H1 (cell line): ENCODE measurements around the gene SEC61B. TPM values are rescaled to one million over a fixed set of nuclear protein-coding genes. Genes with fewer than 3 reads are reported as not detected.

Experiments used
- CTCF ChIA-PET: fragments of 300-600 bp; sonication (Branson Sonifier 250); formaldehyde crosslinking; loops from one replicate; lab custom pipeline; 2021; ENCODE audit not compliant: partially characterized antibody; lab: Charles Lee
- POLR2A ChIA-PET: fragments of 300-600 bp; sonication (Branson Sonifier 250); formaldehyde crosslinking; loops from one replicate; lab custom pipeline; 2021; ENCODE audit warnings: inconsistent platforms; ENCODE audit not compliant: partially characterized antibody; lab: Charles Lee
- DNase-seq, 2 experiments: peaks; one replicate each; pipeline versions ENCODE4 v3.0.0 to v3.0.0-alpha.2; 2010 to 2022; ENCODE audit warnings: low spot score in 2 of 2, low read depth in 1 of 2, mixed read lengths in 1 of 2
- FAIRE-seq: peaks from 2 replicates; lab custom pipeline; 2011; peaks lifted over from hg19 to GRCh38; lab: Jason Lieb, UNC
- H2AFZ ChIP-seq: 2 replicates; pipeline ENCODE4 v1.8.1; 2012; ENCODE audit warnings: low read length, inconsistent platforms
- H2AK5ac ChIP-seq: 2 replicates; pipeline ENCODE4 v1.6.1; 2013; ENCODE audit warnings: low read depth, low read length
- H2BK120ac ChIP-seq: replicated peaks from 2 replicates; pipeline ENCODE3; 2013; ENCODE audit warnings: low read depth, low read length, inconsistent platforms
- H2BK12ac ChIP-seq: 2 replicates; pipeline ENCODE4 v1.6.1; 2013; ENCODE audit warnings: low read depth, low read length
- H2BK15ac ChIP-seq: 2 replicates; pipeline ENCODE4 v1.6.1; 2013; ENCODE audit warnings: low read length
- H2BK20ac ChIP-seq: 2 replicates; pipeline ENCODE4 v1.6.1; 2013; ENCODE audit warnings: low read length
- H2BK5ac ChIP-seq: 2 replicates; pipeline ENCODE4 v1.6.1; 2013; ENCODE audit warnings: low read depth, low read length
- H3K14ac ChIP-seq: 2 replicates; pipeline ENCODE4 v1.6.1; 2013; ENCODE audit warnings: inconsistent platforms; ENCODE audit not compliant: insufficient read length
- H3K18ac ChIP-seq: 2 replicates; pipeline ENCODE4 v1.6.1; 2013; ENCODE audit warnings: low read length; ENCODE audit errors: extremely low read depth
- H3K23ac ChIP-seq: 2 replicates; pipeline ENCODE4 v1.6.1; 2013; ENCODE audit warnings: inconsistent platforms; ENCODE audit not compliant: insufficient read length
- H3K23me2 ChIP-seq: 2 replicates; pipeline ENCODE4 v1.6.1; 2013; ENCODE audit warnings: low read depth, low read length
- H3K27ac ChIP-seq: 2 replicates; pipeline ENCODE4 v1.6.1; 2011; ENCODE audit warnings: low read depth, low read length, inconsistent platforms
- H3K27me3 ChIP-seq, 4 experiments: replicated peaks in 1 of 4; 1 replicate in 1 of 4; 2 replicates in 3 of 4; pipeline versions ENCODE4 v1.6.1 to v1.8.1; 2011 to 2013; ENCODE audit warnings: low read length in 3 of 4, mild to moderate bottlenecking in 3 of 4, inconsistent platforms in 2 of 4, mixed read lengths in 2 of 4, moderate library complexity in 1 of 4; ENCODE audit not compliant: control insufficient read depth in 3 of 4, insufficient read depth in 3 of 4; ENCODE audit errors: extremely low read depth in 1 of 4
- H3K36me3 ChIP-seq, 4 experiments: 2 replicates each; pipeline versions ENCODE4 v1.6.1 to v1.8.1; 2011 to 2013; ENCODE audit warnings: mild to moderate bottlenecking in 4 of 4, low read length in 3 of 4, moderate library complexity in 2 of 4, control low read depth in 1 of 4, inconsistent platforms in 1 of 4; ENCODE audit not compliant: insufficient read depth in 4 of 4, control insufficient read depth in 2 of 4
- H3K4ac ChIP-seq: replicated peaks from 2 replicates; pipeline ENCODE3; 2013; ENCODE audit warnings: low read length, low read depth, mixed read lengths, inconsistent platforms; ENCODE audit not compliant: insufficient read length
- H3K4me1 ChIP-seq, 4 experiments: replicated peaks in 1 of 4; 1 replicate in 1 of 4; 2 replicates in 3 of 4; pipeline versions ENCODE4 v1.6.1 to v1.8.1; 2011 to 2013; ENCODE audit warnings: low read length in 3 of 4, inconsistent platforms in 2 of 4, mixed read lengths in 1 of 4; ENCODE audit not compliant: insufficient read depth in 4 of 4, control insufficient read depth in 3 of 4
- H3K4me2 ChIP-seq, 2 experiments: 2 replicates each; pipeline versions ENCODE4 v1.6.1 to v1.8.1; 2011 to 2013; ENCODE audit warnings: low read depth in 2 of 2, low read length in 2 of 2, control low read depth in 1 of 2, inconsistent platforms in 1 of 2, mild to moderate bottlenecking in 1 of 2; ENCODE audit not compliant: insufficient read depth in 1 of 2
- H3K4me3 ChIP-seq, 4 experiments: fragments of 200-600, 300-600 bp in 1 of 4; sonication (generic), shearing (Covaris generic), sonication (Bioruptor Twin) in 1 of 4; 2 replicates each; pipeline versions ENCODE4 v1.5.1 to v1.8.1; 2011 to 2016; ENCODE audit warnings: low read length in 4 of 4, low read depth in 3 of 4, control low read depth in 2 of 4, inconsistent platforms in 2 of 4, mild to moderate bottlenecking in 2 of 4, mixed read lengths in 1 of 4, moderate library complexity in 1 of 4; ENCODE audit not compliant: insufficient read depth in 2 of 4; ENCODE audit errors: extremely low read depth in 1 of 4
- H3K56ac ChIP-seq: replicated peaks from 2 replicates; pipeline ENCODE3; 2013; ENCODE audit warnings: low read depth, mild to moderate bottlenecking, mixed read lengths, low read length, inconsistent platforms; ENCODE audit not compliant: insufficient read length
- H3K79me1 ChIP-seq: 2 replicates; pipeline ENCODE4 v1.6.1; 2013; ENCODE audit warnings: low read depth, low read length, control low read depth
- H3K79me2 ChIP-seq, 2 experiments: 2 replicates each; pipeline versions ENCODE4 v1.6.1 to v1.8.1; 2012 to 2013; ENCODE audit warnings: low read length in 2 of 2, mild to moderate bottlenecking in 2 of 2, inconsistent platforms in 1 of 2; ENCODE audit not compliant: insufficient read depth in 2 of 2, control insufficient read depth in 1 of 2
- H3K9ac ChIP-seq, 4 experiments: replicated peaks in 1 of 4; 1 replicate in 1 of 4; 2 replicates in 3 of 4; pipeline versions ENCODE4 v1.6.1 to v1.8.1; 2011 to 2013; ENCODE audit warnings: low read depth in 3 of 4, low read length in 3 of 4, control low read depth in 2 of 4, mild to moderate bottlenecking in 2 of 4, moderate library complexity in 2 of 4, inconsistent platforms in 1 of 4; ENCODE audit errors: extremely low read depth in 1 of 4
- H3K9me3 ChIP-seq, 2 experiments: 2 replicates each; pipeline versions ENCODE4 v1.6.1 to v1.8.1; 2012 to 2013; ENCODE audit warnings: mild to moderate bottlenecking in 2 of 2, moderate library complexity in 2 of 2, control low read depth in 1 of 2, inconsistent platforms in 1 of 2, low read depth in 1 of 2, low read length in 1 of 2, mixed read lengths in 1 of 2; ENCODE audit not compliant: insufficient read depth in 2 of 2
- H4K20me1 ChIP-seq, 2 experiments: replicated peaks in 1 of 2; 2 replicates each; pipeline versions ENCODE3 to v1.8.1; 2011 to 2013; ENCODE audit warnings: inconsistent platforms in 2 of 2, low read length in 2 of 2, mild to moderate bottlenecking in 1 of 2; ENCODE audit not compliant: insufficient read depth in 2 of 2, control insufficient read depth in 1 of 2
- H4K5ac ChIP-seq: 2 replicates; pipeline ENCODE4 v1.6.1; 2013; ENCODE audit warnings: low read length, low read depth, mixed read lengths, inconsistent platforms; ENCODE audit not compliant: insufficient read length
- H4K8ac ChIP-seq: 2 replicates; pipeline ENCODE4 v1.8.0; 2013; ENCODE audit warnings: mild to moderate bottlenecking, moderate library complexity, low read length, inconsistent platforms; ENCODE audit not compliant: insufficient read depth; ENCODE audit errors: extremely low read depth
- H4K91ac ChIP-seq: replicated peaks from 2 replicates; pipeline ENCODE3; 2013; ENCODE audit warnings: low read length, mixed read lengths, inconsistent platforms; ENCODE audit not compliant: insufficient read length
- ASH2L ChIP-seq: fragments of 200-600, 300-600 bp; sonication (generic); IDR thresholded peaks from one replicate; pipeline ENCODE4 v1.7.1; 2017; ENCODE audit warnings: low read length
- MAFK ChIP-seq: IDR thresholded peaks from 2 replicates; pipeline ENCODE4 v1.6.1; 2012; ENCODE audit warnings: low read depth, mild to moderate bottlenecking, improper control_type of control experiment, low read length
- POU5F1 ChIP-seq: IDR thresholded peaks from 2 replicates; pipeline ENCODE4 v1.6.1; 2011; ENCODE audit warnings: low read depth, mild to moderate bottlenecking, low read length, moderate library complexity
- RBBP5 ChIP-seq: IDR thresholded peaks from 2 replicates; pipeline ENCODE4 v1.7.1; 2012; ENCODE audit warnings: low read depth, mild to moderate bottlenecking, inconsistent platforms, low read length, moderate library complexity, borderline replicate concordance
- RFX5 ChIP-seq: IDR thresholded peaks from 2 replicates; pipeline ENCODE4 v1.6.1; 2011; ENCODE audit warnings: low read depth, low read length, improper control_type of control experiment, borderline replicate concordance
- TBP ChIP-seq: IDR thresholded peaks from 2 replicates; pipeline ENCODE4 v1.6.1; 2011; ENCODE audit warnings: low read depth, low read length, improper control_type of control experiment
- YY1 ChIP-seq: IDR thresholded peaks from 2 replicates; pipeline ENCODE4 v1.6.1; 2011; ENCODE audit warnings: low read depth, mild to moderate bottlenecking, low read length
- WGBS, 2 experiments: shearing (Covaris generic) in 1 of 2; methylation state at CpG; one replicate each; pipeline versions ENCODE4 v1.1.6 to v1.1.7; 2013 to 2015; ENCODE audit warnings: low lambda C conversion rate in 2 of 2, mixed read lengths in 2 of 2, inconsistent platforms in 1 of 2, low coverage in 1 of 2, missing lambda C conversion rate in 1 of 2; ENCODE audit not compliant: insufficient replicate concordance in 2 of 2, insufficient coverage in 1 of 2, insufficient read length in 1 of 2; ENCODE audit errors: extremely low coverage in 1 of 2, missing lambda C conversion rate in 1 of 2; 5-methylcytosine and 5-hydroxymethylcytosine counted together
- polyA plus RNA-seq, 7 experiments: library from polyadenylated mRNA; depleted of rRNA in 3 of 7; stranded (reverse) in 5 of 7; unstranded in 2 of 7; fragments of >200 nt in 5 of 7; fragments of 200-250 nt in 2 of 7; gene quantifications; 1 replicate in 5 of 7; 2 replicates in 1 of 7; 4 replicates in 1 of 7; pipeline versions ENCODE4 v1.2.1 to v1.2.3, GENCODE V29; 2011 to 2013; ENCODE audit warnings: missing spikeins in 2 of 7, mixed read lengths in 2 of 7
- total RNA-seq: library from RNA; stranded (reverse); fragmentation: NEBNext Ultra II Directional; extraction: Animal tissue kit (Norgen Biotek cat#: 25700); gene quantifications from 2 replicates; pipeline ENCODE4 v1.2.1, GENCODE V29; 2021

SEC61B gene
- total and polyA plus RNA-seq, 2 of the 8 experiments (the other 6 are each of a cell fraction or from before 2014, with no cell fraction given), result 155 to 379 TPM

DNA sequence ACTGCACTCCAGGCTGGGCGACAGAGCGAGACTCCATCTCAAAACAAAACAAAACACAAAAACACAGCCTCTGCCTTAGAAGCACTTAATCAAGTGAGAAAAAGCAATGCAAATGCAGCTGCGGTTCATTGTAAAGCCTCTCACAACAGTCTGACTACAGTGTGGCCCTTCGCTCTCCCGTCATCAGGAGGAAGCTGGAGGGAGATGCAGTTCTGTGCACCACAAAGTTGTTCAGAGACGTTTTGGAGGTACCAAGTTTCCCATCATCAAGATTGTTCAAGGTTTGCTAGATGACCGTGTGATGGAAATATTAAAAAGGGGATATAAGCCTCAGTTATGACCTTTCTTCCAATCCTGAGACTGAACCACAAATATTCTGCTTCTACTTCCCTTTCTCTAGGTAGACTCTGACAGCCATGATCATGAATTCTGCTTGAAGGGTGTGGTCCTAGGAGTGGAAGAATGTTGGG is 40.9 kb downstream of the SEC61B start:
- no peak for FAIRE-seq
- CTCF ChIA-PET, result interaction anchor here (0.6 to 1.5 kb wide), 4 partner anchors 30 to 662 kb away, joined by 3 read pairs; no protein-coding TSS in a partner anchor

More for the DNA sequence above, 40.9 kb downstream of the SEC61B start:
- Histone ChIP-seq H2AK5ac (no peak overlapping the region), H2BK12ac (no peak overlapping the region), H2BK20ac (no peak overlapping the region), H3K9ac (no peak overlapping the region), H3K27ac (no peak overlapping the region), H4K20me1 (no peaks in the 10 kb centered on the region), H3K4me2 (no peak overlapping the region), H3K4ac (no peak overlapping the region), H3K14ac (no peak overlapping the region), H4K8ac (no peak overlapping the region), H2AFZ (no peak overlapping the region), H3K56ac (no peak overlapping the region), H3K4me3 (no peak overlapping the region), H3K23ac (no peak overlapping the region), H3K27me3 (no peaks in the 10 kb centered on the region; a peak in 2 of 7 replicates), H3K79me1 (no peaks in the 10 kb centered on the region), H3K23me2 (no peaks in the 10 kb centered on the region), H4K5ac (no peak overlapping the region), H3K4me1 (peaks cover 0 to 6% (median 5%) of the 10 kb centered on the region in 4 experiments; a peak in 5 of 7 replicates), H3K9me3 (no peaks in the 10 kb centered on the region), H4K91ac (no peak overlapping the region), H2BK120ac (no peak overlapping the region), H2BK5ac (no peak overlapping the region), H3K79me2 (no peaks in the 10 kb centered on the region), H3K18ac (no peak overlapping the region), H2BK15ac (no peak overlapping the region), H3K36me3 (no peaks in the 10 kb centered on the region)
- DNase-seq, result no peak
- TF ChIP-seq RFX5 (no peak), MAFK (no peak), YY1 (no peak), ASH2L (no peak), POU5F1 (no peak), RBBP5 (no peak), TBP (no peak)
- POLR2A ChIA-PET, result no interaction called here
- WGBS, 2 experiments, result 87% methylated on average over 7 of the region's 7 CpGs; no CpG with 5 or more reads in 1 of the 2 experiments
